ENCODE results near the gene CDC37L1. TPM values are rescaled to one million over a fixed set of nuclear protein-coding genes. Genes with fewer than 3 reads are reported as not detected.

The CDC37L1 gene
- total RNA-seq, 1 donor from 2014 or later = 12.7 TPM

DNA sequence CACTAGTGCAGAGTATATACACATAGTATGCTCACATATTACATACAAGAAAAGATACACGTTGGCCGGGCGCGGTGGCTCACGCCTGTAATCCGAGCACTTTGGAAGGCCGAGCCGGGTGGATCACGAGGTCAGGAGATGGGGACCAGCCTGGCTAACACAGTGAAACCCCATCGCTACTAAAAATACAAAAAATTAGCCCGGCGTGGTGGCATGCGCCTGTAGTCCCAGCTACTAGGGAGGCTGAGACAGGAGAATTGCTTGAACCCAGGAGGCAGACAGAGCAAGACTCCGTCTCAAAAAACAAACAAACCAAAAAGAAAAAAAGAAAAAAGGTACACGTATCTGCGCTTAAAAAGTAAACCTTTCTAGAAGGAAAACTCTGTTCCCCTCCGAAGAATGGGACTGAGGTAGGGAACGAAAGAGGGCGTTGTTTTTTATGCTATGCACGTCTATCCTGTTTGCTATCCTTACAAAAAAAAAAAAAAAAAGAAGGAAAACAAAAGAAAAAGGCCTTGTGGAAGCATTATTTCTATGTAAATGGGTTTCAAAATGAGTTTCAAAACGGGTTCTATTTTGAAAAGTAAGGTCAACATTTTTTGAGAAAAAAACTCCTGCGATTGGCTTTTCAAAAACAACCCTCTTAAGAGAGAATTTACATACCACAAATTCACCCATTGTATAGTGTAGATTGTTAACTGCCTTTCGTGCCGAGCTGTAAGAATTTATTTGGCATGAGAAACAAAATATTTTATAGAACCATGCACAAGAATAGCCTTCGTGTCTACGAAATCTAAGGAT, 60.4 kb downstream of the CDC37L1 start:
- Mint-ChIP-seq H3K4me3 (peak overlapping the region; percentile 80), H3K27ac (peak overlapping the region; percentile 92), H3K36me3 (peaks cover under 1% of the 10 kb centered on the region), H3K27me3 (ENCODE audit: low read depth) (no peaks in the 10 kb centered on the region), H3K9me3 (no peaks in the 10 kb centered on the region), H3K4me1 (peaks cover 28% of the 10 kb centered on the region)
- TF ChIP-seq, protein P1, sequence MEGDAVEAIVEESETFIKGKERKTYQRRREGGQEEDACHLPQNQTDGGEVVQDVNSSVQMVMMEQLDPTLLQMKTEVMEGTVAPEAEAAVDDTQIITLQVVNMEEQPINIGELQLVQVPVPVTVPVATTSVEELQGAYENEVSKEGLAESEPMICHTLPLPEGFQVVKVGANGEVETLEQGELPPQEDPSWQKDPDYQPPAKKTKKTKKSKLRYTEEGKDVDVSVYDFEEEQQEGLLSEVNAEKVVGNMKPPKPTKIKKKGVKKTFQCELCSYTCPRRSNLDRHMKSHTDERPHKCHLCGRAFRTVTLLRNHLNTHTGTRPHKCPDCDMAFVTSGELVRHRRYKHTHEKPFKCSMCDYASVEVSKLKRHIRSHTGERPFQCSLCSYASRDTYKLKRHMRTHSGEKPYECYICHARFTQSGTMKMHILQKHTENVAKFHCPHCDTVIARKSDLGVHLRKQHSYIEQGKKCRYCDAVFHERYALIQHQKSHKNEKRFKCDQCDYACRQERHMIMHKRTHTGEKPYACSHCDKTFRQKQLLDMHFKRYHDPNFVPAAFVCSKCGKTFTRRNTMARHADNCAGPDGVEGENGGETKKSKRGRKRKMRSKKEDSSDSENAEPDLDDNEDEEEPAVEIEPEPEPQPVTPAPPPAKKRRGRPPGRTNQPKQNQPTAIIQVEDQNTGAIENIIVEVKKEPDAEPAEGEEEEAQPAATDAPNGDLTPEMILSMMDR (IDR thresholded peaks at IDR 0.05; ENCODE audit: unreplicated experiment) = no peak
- DNase-seq (ENCODE audit: low spot score in 2 of 2, unreplicated experiment in 2 of 2) = no peak

DNA sequence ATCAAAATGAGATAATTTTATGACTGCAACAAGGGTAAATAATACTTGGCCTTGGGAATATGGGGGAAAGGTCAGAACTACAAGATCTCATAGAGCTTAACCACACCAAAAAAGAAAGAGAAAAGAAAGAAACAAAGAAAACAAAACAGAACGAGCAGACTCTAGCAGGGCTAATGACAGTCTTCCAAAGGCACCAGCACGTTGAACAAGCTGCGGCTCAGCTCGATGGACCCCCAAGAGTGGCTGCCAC, 60.9 kb downstream of the CDC37L1 start:
- DNase-seq (ENCODE audit: low spot score in 2 of 2, unreplicated experiment in 2 of 2) = no peak
- TF ChIP-seq, protein P1 (IDR thresholded peaks at IDR 0.05; ENCODE audit: unreplicated experiment) = no peak
- Mint-ChIP-seq H3K9me3 (no peaks in the 10 kb centered on the region), H3K27me3 (ENCODE audit: low read depth) (no peaks in the 10 kb centered on the region), H3K4me3 (peak overlapping the region; percentile 80), H3K36me3 (no peaks in the 10 kb centered on the region), H3K27ac (peak overlapping the region; percentile 92), H3K4me1 (peaks cover 28% of the 10 kb centered on the region)

DNA sequence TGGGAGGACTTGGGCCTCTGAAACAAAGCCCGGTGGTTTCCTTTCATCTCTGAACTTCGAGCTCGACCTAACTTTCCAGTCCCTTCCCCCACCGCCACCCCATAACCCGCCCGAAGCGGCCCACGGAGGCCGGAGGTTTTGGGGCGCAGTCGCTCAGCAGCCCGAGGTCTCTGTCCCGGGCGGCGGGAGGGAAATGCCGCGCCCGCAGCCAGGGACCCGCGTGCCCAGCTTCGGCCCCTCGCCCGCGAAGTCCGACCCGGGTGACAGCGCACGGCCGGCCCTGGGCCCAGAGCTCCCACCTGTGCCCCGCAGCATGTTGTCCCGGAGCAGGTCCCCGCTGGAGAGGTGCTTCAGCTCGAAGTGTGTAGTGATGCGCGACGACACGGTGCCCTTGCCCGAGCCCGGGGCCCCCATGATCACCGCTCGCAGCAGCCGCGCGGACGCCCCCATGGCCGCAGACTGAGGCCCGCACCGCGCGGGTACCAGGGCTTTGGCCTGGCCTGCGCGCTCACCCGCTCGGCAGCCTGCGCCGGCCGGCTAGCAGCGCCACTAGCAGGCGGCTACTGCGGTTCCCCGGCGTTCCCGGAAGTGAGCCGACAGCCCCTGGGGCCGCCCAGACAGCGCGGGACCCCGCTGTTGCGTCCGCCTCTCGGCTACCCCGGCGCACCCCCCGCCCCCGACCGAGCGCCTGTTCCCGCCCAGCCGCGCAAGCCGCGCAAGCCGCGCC, 61.4 kb downstream of the CDC37L1 start, which contains the start of gene AK3:
Gene AK3 (minus strand): TSS at position 565 of the 727 bp plus-strand sequence. CDS start 115 bp downstream, at position 450.
- H3K4me1 Mint-ChIP-seq = peaks cover 28% of the 10 kb centered on the region
- H3K27ac Mint-ChIP-seq = peak within 1 kb of the TSS; percentile 92
- TF ChIP-seq, protein P1 (IDR thresholded peaks at IDR 0.05; ENCODE audit: unreplicated experiment) = no peak
- peak; percentile 81 to 91 for DNase-seq (ENCODE audit: low spot score in 2 of 2, unreplicated experiment in 2 of 2)
- peak within 1 kb of the TSS; percentile 80 for H3K4me3 Mint-ChIP-seq
- H3K27me3 Mint-ChIP-seq (ENCODE audit: low read depth) = no peaks in the 10 kb centered on the region
- no peaks in the 10 kb centered on the region for H3K9me3 Mint-ChIP-seq
- no peaks in the 10 kb centered on the region for H3K36me3 Mint-ChIP-seq

DNA sequence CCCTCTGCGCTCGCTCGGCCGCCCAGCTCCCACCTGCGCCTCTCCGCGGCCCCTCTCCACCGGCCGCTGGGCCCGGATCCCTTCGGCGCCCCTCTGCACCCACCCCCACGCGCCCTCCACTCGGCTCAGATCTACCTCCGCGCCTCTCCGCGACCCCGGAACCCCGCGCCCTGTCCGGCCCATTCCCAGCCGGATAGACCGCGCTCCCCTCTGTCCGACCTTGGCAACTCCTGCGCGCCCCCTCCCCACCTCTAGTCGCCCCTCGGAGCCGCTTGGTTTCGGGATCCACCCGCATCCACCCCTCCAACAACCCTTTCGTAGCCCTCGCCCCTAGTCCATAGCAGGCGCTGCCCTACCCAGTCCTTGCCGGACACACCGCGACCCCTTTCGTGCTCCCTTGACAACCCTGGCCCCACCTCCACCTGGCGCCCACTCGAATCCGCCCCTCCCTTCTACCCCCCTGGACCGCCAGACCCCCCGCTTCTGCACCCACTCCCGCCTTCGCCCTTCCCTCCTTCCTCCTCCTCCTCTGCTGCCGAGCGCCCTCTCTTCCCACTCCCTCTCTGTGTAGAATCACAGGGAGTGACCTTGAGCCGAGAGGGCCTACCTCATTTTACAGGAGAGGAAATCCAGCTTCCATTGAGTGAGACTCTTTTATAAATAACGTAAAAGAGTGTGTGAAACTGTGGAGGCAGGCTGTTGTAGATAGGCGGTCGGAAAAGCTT, 62.2 kb downstream of the CDC37L1 start:
- Mint-ChIP-seq H3K9me3 (no peaks in the 10 kb centered on the region), H3K36me3 (no peaks in the 10 kb centered on the region), H3K27me3 (ENCODE audit: low read depth) (no peaks in the 10 kb centered on the region), H3K4me3 (peak overlapping the region; percentile 80), H3K4me1 (peaks cover 28% of the 10 kb centered on the region), H3K27ac (peak overlapping the region; percentile 87)
- DNase-seq (ENCODE audit: low spot score in 2 of 2, unreplicated experiment in 2 of 2) = peak in 1 of 2 experiments; percentile 47
- TF ChIP-seq, protein P1 (IDR thresholded peaks at IDR 0.05; ENCODE audit: unreplicated experiment) = no peak

DNA sequence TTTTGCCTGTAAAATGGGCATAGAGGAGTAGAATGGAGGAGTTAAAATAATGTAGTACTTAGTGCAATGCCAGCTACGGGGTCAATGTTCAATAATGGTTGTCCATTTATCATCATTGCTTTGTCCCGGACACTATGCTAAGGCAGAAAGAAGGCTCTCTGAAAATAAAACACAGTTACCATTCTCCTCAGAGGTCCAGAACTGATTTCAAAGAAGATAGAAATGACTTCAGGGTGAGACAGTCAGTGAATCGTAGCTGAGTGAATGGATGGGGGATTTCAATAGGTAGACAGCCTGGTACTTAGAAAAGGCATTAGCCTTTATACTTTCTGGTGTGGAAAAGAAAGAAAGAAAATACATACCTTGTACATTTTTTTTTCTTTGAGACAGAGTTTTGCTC, 62.9 kb downstream of the CDC37L1 start:
- Mint-ChIP-seq H3K4me3 (peak overlapping the region; percentile 80), H3K4me1 (peaks cover 28% of the 10 kb centered on the region), H3K9me3 (no peaks in the 10 kb centered on the region), H3K27ac (peak overlapping the region; percentile 87), H3K27me3 (ENCODE audit: low read depth) (no peaks in the 10 kb centered on the region), H3K36me3 (no peaks in the 10 kb centered on the region)
- no peak for DNase-seq (ENCODE audit: low spot score in 2 of 2, unreplicated experiment in 2 of 2)
- TF ChIP-seq, protein P1 (IDR thresholded peaks at IDR 0.05; ENCODE audit: unreplicated experiment) = no peak

Data from mesothelial cell of epicardium (in vitro differentiated cells).